Esophagus muscularis mucosa (tissue), 4 donors: ENCODE data around the gene TLNRD1.

Source experiments
- CTCF ChIP-seq, 3 experiments: fragments of 200-600 bp in 2 of 3; fragments of 450-650 bp in 1 of 3; sonication (generic) in 2 of 3; IDR thresholded peaks; one replicate each; pipeline ENCODE4 v1.5.1; 2017 to 2019; ENCODE audit warnings: antibody characterized with exemption in 3 of 3, mild to moderate bottlenecking in 2 of 3, moderate library complexity in 1 of 3
- EP300 ChIP-seq: sonication (generic); formaldehyde crosslinking; IDR thresholded peaks from one replicate; pipeline ENCODE4 v1.6.1; 2017; ENCODE audit warnings: antibody characterized with exemption
- POLR2AphosphoS5 ChIP-seq, 2 donors: sonication (generic); formaldehyde crosslinking; IDR thresholded peaks; one replicate each; pipeline ENCODE4 v1.6.1; 2017; ENCODE audit warnings: antibody characterized with exemption in 2 of 2

- no peak for TF ChIP-seq EP300
- no peak for TF ChIP-seq CTCF (IDR thresholded peaks at IDR 0.05)
- no peak for TF ChIP-seq POLR2AphosphoS5 (IDR thresholded peaks at IDR 0.05)
Observed at GRCh38 chr15:80967451-80967850, 33.3 kb upstream of the TLNRD1 start.
